ENCODE data around the gene NT5DC1. TPM values are rescaled to one million over a fixed set of nuclear protein-coding genes. Genes with fewer than 3 reads are reported as not detected.

The NT5DC1 gene
- total and polyA plus RNA-seq, 10 of the 15 experiments (the other 5 are each of a cell fraction or from before 2014, with no cell fraction given), result 40.8 to 140 (median 66.8) TPM

- Histone ChIP-seq H3K79me2 (ENCODE audit: control insufficient read depth, insufficient read depth, low read length) (peaks cover 38% of the 10 kb centered on the region), H3K4me2 (ENCODE audit: control insufficient read depth, insufficient read depth) (peak within 1 kb of the TSS; percentile 95), H3K4me3 (peak within 1 kb of the TSS; percentile 94), H3K27me3 (replicated peaks in 1 of 2; ENCODE audit: control insufficient read depth in 2 of 2, insufficient read depth in 2 of 2, low read length in 1 of 2) (no peaks in the 10 kb centered on the region), H2AFZ (ENCODE audit: control insufficient read depth, low read depth, low read length) (peak within 1 kb of the TSS; percentile 99), H3K9me3 (replicated peaks; ENCODE audit: control insufficient read depth, insufficient read depth, low read length) (no peaks in the 10 kb centered on the region; the same call in 2 of the 3 replicates), H3K4me1 (ENCODE audit: control insufficient read depth, insufficient read depth, low read length) (peaks cover 13% of the 10 kb centered on the region), H3K9ac (ENCODE audit: control insufficient read depth, insufficient read depth, low read length) (peak within 1 kb of the TSS; percentile 92), H3K36me3 (ENCODE audit: control insufficient read depth in 2 of 2, insufficient read depth in 2 of 2, low read length in 1 of 2) (no peaks in the 10 kb centered on the region), H4K20me1 (ENCODE audit: control insufficient read depth, insufficient read depth) (no peaks in the 10 kb centered on the region), H3K27ac (ENCODE audit: control insufficient read depth, insufficient read depth) (peak within 1 kb of the TSS; percentile 90)
- DNase-seq (ENCODE audit: low read depth, low spot score) (peak; percentile 87), ATAC-seq (peak; percentile 96), FAIRE-seq (peak; percentile 94)
- in situ Hi-C loops (cut with MboI) (no loop called here), intact Hi-C loops (cut with micrococcal nuclease; ENCODE audit: unreplicated experiment) (loop anchor here (10.0 kb wide), 1 partner anchor 239 kb away; no protein-coding TSS in a partner anchor)
- ChIA-PET CTCF (interaction anchor here (1.0 to 3.8 kb wide), 6 partner anchors 15 to 318 kb away, joined by 3 to 37 read pairs (median 8); partner anchors contain the start of gene RWDD1), RAD21 (ENCODE audit: unreplicated experiment) (interaction anchor here (0.6 to 2.4 kb wide), 5 partner anchors 14 to 377 kb away, joined by 3 to 11 read pairs (median 3); partner anchors contain the start of gene TSPYL1), SMC1A (ENCODE audit: uncharacterized antibody, unreplicated experiment) (interaction anchor here (0.5 to 1.0 kb wide), 2 partner anchors 27 to 1360 kb away, joined by 3 read pairs; partner anchors contain the start of gene TSPYL1), POLR2A (interaction anchor here (0.7 to 3.1 kb wide), 7 partner anchors 15 to 317 kb away, joined by 3 to 12 read pairs (median 4); partner anchors contain the start of genes RWDD1 and TSPYL1)
- TSS peak; percentile 70 for BruUV-seq (replicated peaks)
- under 1% methylated on average over 53 of the region's 53 CpGs for WGBS (ENCODE audit: insufficient coverage, insufficient replicate concordance, low lambda C conversion rate, missing lambda C conversion rate)
- TF ChIP-seq RCOR1 (conservative IDR thresholded peaks at IDR 0.05; ENCODE audit: low read depth, low read length) (peak; percentile 74; the same call in 1 of the 2 replicates), IRF5 (IDR thresholded peaks at IDR 0.05; ENCODE audit: borderline replicate concordance) (peak; percentile 43; the same call in 1 of the 2 replicates), ZNF592 (IDR thresholded peaks at IDR 0.05) (no peak), SMARCA5 (IDR thresholded peaks at IDR 0.05) (no peak), RAD51 (IDR thresholded peaks at IDR 0.05) (no peak), SIN3A (IDR thresholded peaks at IDR 0.05; ENCODE audit: low read depth, low read length) (0 out of 2 replicates have a peak, but pooled peaks have one; percentile 34), CBFB (IDR thresholded peaks at IDR 0.05; ENCODE audit: low read depth) (peak; percentile 51), IKZF1 (conservative IDR thresholded peaks at IDR 0.05) (peak; percentile 47), NKRF (conservative IDR thresholded peaks at IDR 0.05) (peak; percentile 68), YY1 (IDR thresholded peaks at IDR 0.05; ENCODE audit: low read depth, low read length) (peak; percentile 65)
These were observed 153.0 kb downstream of the NT5DC1 start, which contains the start of gene TSPYL4 for GRCh38 chr6:116253505-116254296. TSPYL4 (minus strand) TSS chr6:116254075; CDS start chr6:116254008, 67 bp downstream.

Measured in GM12878 (cell line).